DMS79 treated with DMSO at 0.1 percent for 48 hours (cell line): ENCODE data around the gene ARTN.

Source experiments
- DNase-seq: peaks from one replicate; lab custom pipeline; 2025; lab: John Stamatoyannopoulos, UW

ARTN gene

DNA sequence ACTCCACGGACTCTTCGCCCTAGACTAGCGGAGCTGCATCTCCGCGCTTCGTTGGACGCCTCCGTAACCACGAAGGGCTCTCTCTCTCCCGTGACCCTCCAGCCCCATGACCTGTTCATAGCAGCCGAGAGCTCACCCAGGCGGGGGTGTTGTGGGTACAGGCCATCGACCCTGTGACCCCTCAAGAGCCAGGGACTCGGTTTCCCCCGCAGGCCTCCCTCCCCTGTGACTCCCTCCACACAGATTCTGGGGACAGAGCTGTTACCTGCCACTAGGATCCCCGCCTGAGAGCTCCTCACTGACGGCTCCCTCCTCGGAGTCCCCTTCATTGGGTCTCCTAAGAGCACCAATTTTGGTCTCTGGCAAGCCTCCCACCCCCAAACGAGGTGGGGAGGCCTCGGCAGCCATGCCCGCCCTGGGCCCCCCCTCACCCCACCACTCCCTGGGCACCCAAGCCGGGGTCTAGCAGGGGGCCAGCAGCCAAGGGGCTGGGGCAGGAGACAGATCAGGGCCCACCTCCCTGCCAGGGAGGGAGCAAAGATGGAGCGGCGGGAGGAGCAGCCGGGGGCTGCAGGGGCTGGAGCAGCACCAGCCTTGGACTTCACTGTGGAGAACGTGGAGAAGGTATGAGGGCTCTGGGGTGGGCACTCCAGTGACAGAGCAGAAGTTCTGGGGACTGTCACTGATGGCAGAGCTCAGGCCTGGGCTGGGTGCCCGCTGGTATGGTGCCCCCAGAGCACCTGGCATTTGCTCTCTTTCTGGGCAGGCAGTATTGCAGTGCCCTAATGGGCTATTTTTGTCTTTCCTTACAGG, 13.7 kb downstream of the ARTN start:
- no peak for DNase-seq

DNA sequence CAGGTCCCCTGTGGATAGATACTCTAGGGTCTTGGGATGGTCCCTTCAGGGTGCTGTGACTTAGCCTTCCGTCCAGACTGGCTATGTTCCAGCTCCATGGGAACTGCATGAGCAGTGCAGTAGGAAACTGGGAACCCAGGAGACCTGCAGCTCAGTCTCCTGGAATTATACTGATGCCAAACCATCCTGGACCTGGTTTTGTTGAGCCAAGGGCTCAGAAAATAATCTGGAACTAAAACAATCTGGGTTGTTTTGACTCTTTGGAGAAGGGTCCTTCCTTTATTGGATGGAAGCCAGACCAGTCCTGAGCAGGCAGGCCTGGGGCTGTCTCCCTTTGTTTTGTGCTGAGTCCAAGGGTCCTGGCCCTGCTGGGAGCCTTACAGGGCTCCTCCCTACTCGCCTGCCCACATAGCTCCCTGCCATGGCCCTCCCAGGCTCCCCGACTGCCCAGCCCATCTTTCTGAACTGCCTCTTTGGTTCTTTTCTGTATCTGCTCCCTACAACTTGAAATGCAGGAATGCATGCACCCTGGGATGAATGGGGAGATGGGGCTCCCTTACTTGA, 14.4 kb downstream of the ARTN start:
- no peak for DNase-seq

DNA sequence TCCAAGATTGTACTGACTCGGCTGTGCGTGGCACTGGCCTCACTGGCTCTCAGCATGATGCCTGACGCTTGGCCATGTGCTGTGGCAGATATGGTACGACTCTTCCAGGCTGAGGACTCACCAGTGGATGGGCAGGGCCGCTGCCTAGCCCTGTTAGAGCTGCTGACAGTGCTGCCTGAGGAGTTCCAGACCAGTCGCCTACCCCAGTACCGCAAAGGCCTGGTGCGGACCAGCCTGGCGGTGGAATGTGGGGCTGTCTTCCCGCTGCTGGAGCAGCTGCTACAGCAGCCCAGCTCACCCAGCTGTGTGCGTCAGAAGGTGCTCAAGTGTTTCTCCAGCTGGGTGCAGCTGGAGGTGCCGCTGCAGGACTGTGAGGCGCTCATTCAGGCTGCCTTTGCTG, 16.1 kb downstream of the ARTN start:
- DNase-seq, result no peak

DNA sequence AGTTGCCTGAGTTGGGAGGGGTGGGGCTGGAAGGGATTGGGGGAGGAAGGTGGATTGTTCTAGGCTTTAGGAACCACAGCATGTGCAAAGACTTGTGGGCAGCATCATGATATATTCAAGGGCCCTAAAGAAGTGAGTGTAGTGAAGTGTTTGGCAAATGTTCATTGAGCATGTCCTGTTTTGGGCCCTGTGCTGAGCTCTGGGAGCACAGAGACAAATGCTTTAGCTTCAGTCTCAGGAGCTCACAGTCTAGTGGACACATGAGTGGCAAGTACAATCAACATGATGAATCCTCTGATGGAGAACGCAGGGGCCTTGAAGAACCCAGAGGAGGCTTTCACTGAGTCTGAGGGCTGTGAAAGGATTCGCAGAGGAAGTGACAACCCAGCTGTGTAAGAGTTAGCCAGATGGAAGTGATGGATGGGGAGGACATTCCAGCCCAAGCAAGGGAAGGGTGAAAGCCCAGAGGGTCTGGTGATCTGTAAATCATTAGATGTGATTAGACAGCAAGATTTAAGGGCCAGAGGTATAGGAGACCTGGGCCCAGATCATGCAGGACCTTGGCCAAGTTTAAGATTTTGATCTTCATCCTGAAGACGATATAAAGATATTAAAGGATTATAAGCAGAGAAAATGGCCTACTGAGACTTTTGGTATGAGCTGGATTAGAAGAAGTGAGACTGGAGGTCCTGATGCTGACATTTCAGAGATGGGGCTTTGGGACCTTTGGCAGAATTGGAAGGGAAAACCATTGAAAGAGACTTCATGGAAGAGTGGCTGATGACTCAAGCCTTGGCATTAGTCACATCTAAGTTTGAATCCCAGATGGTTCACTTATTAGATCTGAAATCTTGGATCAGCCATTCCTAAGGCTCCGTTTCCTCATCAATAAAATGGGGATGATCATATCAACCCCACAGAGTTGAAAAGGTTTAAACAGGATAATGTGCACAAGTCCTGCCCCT, 17.7 kb downstream of the ARTN start:
- DNase-seq, result peak; percentile 58

DNA sequence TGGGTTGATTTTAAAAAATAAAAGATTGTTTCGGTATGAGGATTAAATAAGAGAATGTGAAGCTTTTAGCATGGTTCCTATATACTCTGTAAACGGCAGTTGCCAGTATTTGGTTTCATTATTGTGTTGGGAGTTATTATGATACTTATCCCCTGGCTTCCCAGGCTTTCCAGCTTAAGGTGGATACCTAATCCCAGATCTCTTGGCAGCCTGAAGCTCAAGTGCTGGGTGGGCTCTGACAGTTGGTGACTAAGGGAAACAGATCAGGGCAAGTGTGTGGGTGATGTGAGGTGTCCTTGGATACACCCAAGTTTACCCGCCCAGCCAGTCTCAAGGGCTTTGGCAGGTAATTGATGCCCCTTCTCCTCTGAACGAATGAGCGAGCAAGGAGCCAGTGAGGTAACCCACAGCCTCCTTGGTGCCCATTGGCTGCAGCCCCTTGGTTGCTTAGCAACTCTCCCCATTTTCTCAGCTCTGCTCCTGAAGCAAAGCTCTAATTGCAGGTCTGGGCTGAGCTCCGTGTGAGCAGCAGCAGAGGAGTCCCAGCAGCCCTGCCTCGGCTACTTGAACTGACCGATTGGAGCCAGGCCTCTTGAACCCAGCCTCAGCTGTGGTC, 19.2 kb downstream of the ARTN start:
- DNase-seq, result peak; percentile 98

DNA sequence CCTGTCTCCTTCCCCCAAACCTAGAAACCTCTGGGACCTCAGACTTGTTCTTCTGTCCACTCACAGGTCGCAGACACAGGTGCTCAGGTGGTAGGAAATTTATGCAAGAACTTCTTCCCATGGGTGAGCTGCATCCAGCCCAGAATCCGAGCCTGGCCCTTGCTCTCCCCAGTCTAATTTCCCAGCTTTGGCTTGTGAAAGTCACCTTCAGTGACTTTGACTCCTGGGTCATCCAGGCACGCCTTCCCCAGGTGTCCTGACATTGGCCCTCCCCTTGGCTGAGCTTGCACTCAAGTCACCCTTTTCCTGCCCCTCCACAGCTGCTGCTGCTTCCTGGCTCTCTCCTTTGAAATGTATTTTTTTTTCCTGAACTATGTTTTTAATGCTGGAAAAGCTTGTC, 19.8 kb downstream of the ARTN start:
- DNase-seq, result no peak

DNA sequence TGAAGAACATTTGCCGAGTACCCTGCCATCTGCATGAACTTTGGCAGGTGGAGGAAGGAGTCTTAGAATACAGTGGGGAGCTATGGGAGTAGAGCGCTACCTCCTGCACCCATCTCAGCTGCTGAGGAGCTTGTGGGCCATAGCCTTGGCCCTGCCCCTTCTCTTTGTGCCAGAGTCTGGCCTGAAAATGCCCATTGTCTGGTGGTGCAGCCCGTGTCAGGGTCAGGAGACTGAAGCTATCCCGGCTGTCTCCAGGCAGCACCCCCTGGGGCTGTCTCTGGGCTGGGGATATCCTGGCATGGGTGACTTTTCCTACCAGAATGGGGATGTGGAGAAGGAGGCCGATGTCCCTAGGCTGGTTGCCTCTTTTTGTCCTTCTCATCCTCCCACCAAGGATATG, 20.4 kb downstream of the ARTN start:
- DNase-seq, result no peak

DNA sequence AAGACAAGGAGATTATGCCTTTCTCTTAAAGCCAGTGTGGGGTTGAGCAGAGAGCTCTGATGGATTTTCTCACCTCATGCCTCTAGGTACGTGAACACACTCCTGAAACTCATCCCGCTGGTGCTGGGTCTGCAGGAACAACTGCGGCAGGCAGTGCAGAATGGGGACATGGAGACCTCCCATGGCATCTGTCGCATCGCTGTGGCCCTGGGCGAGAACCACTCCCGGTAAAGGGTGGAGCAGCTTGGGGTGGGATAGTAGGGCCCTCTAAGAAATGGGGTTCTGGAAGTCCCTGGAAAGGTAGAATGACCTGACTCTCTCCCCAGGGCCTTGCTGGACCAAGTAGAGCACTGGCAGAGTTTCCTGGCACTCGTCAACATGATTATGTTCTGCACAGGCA, 22.6 kb downstream of the ARTN start:
- DNase-seq, result no peak

DNA sequence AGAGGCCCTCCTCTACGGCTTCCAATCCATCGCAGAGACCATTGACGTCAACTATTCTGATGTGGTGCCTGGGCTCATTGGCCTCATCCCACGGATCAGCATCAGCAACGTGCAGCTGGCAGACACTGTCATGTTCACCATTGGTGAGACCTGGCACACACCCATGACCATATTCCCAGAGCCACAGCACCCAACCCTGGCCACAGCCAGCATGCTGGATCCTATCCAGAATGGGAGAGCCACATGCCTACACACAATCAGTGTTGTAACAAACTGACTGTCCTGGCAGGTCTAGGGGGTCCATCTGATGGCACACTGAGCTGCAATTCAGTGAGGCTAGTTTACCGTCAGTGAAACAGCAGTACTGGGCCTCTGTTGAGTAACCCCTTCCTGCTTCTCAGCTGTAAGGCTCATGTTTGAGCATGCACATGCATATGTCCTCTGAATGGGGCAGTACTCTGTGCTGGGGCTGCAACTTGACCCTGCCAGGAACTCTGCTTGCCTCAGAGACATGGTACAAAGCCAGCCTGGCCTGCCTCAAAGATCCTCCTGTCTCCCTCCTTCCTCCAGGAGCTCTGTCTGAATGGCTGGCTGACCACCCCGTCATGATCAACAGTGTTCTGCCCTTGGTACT, 23.9 kb downstream of the ARTN start:
- DNase-seq, result no peak

DNA sequence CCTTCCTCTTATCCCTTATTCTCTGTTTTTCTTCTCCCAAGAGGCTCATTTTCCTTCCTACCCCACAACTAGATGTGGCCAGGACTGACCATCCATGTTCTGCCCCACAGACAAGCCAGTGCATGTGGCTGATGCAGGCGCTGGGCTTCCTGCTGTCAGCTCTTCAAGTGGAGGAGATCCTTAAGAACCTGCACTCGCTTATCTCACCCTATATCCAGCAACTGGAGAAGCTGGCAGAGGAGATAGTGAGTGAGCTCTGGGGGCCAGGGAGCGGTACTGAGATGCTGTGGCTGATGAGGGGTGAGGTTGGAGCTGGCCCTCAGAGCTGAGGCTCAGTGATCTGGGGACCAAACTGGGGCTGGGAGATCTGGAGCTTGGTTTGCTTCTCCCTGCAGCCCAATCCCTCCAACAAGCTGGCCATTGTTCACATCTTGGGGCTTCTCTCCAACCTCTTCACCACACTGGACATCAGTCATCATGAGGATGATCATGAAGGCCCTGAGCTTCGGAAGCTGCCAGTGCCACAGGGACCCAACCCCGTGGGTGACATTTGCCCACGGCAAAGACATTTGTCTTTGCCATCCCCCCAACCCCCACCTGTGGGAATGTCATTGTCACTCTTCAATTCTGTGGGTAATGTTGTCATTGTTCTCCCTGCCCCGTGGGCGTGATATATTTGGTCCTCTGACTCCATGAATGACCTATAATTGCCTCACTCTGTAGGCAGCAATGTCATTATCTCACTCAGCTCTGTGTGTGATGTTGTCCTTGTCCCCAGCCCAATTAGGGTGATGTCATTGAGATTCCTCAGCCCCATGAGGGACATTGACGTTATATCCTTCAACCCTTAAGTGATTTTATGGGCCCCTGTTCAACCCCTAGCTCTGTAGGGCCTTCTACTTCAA, 25.0 kb downstream of the ARTN start:
- no peak for DNase-seq

DNA sequence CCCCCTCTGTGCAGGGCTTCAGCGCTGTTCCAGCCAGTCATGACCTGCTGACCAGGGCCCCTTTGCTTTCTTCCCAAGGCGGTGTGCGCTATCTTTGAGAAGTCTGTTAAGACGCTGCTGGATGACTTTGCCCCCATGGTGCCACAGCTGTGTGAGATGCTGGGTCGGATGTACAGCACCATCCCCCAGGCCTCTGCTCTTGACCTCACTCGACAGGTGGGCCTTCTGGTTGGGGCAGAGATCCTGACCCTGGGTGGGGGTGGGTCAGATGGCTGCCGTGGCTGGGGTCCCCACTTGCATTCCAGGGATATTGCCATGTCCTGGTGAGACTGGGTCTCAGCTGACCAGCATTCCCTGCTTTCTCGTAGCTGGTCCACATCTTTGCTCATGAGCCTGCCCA, 27.2 kb downstream of the ARTN start:
- DNase-seq, result no peak

DNA sequence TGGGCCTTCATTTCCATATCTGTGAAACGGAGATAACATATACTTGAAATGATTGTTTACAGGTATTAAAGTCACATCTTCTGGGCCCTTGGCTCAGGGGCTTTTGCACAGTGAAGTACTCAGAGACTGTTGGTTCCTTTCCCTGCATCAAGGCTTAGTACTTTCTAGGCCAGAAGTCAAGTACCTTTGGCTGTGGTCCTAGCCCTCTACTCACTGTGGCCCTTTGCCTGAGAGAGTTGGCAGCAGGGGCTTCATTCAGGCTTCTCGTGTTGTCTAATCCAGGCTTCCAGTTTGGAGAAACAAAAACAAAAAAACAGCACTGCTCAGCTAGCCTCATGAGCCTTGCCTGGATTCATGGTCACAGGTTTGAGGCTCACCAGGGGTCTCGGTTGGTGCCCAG, 28.1 kb downstream of the ARTN start:
- DNase-seq, result no peak

DNA sequence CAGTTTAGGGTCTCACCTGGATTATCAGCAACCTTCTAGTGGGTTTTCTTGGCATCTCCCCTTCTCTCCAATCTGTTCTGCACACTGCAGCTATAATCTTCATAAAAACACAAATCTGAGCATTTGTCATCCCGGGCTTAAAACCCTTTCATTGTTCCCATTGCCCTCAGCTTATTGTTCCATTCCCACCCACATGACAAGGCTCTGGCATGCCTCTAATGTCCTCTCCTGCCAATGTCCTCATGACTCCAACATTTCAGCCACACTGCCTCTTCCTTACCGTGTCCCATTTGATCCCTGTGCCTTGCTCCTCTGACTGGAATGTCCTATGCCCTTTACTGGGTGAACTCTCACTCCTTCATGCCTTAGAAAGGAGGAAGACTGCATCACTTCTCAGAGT, 28.7 kb downstream of the ARTN start:
- DNase-seq, result no peak

DNA sequence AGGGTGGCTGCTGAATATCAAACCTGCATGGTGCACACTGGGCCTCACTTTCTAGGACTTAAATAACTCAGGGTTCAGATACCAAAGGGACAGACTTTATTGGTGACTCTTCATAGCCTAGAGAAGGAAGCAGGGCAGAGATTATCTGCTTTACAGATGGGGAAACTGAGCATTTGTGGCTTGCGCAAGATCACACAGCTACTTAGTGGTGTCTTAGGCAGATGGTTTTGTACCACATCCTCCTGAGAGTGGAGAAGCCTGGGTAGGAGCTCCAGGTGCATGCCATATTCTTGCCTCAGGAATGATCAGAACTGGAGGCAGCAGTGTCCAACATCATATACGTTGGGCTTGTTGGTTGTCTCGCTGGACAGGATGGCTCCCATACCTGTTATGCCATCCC, 29.4 kb downstream of the ARTN start:
- no peak for DNase-seq

DNA sequence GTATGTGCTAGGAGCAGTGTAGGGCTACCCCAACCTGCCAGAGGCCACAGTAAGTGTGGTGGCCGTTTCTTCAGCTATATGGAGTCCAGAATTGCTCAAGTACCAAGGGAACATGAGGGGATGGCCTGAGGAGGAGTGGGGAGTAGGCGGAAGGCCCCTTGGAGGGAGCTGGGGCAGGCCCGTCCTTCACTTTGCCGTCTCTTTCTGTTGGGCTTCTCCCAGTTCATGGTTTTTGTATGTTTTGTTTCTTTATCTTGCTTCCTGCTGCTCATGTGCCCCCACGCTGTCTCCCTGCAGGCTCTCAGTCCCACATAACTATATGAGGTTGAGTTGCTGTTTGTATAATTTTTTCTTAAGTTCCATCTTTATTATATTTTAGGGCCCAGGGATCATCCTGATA, 30.3 kb downstream of the ARTN start:
- DNase-seq, result no peak

DNA sequence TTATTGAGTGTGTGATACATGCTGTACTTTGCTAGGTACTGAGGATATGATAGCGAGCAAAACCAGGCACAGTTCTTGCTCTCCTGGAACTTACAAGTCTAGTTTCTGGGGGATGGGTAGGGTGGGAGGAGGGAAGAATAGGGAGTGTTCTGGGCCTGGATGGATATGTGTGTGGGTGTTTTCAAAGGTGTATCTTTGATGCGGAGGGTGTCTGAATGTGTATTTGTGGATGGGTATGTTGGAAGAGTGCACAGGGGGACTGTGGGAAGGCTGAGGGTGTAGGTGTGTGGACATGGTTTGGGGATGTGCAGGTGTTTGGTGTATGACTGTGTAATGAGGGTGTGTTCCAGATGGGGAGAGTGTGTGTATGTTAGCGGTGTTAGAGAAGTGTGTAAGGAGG, 31.7 kb downstream of the ARTN start:
- no peak for DNase-seq

DNA sequence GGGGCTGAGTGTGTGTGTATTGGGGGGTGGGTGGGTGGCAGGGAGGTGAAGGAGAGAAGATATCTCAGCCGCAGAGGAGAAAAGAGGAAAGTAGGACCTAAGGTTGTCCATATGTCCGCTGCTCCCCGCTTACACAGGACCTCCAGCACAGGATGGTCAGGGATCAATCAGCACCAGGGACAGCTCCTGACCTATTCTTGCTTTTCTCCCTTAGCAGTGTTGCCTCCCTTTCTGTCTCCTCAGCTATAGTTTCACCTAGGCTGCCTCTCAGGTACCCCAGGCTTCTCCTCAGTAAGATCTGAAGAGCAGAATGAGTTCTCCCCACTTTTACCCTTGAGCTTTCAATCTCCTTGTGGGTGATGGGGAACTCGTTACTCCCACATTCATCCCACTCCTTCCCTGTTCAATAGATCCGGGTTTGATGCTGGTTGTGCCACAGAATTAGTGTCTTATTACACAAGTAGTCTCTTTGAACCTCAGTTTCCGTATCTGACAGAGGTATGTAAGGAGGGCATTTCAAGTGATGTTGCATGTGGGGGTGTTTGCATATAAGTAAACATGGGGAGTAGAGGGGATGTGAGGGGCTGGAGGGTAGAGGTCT, 34.8 kb downstream of the ARTN start:
- no peak for DNase-seq

DNA sequence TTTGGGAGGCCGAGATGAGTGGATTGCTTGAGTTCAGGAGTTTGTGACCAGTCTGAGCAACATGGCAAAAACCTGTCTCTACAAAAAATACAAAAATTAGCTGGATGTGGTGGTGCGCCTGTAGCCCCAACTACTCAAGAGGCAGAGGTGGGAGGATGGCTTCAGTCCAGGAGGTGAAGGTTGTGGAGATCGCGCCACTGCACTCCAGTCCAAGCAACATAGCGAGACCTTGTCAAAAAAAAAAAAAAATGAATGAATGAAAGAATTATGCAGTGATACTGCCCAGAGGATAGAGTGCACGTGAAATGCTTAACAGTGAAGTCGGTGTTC, 35.8 kb downstream of the ARTN start:
- DNase-seq, result no peak

DNA sequence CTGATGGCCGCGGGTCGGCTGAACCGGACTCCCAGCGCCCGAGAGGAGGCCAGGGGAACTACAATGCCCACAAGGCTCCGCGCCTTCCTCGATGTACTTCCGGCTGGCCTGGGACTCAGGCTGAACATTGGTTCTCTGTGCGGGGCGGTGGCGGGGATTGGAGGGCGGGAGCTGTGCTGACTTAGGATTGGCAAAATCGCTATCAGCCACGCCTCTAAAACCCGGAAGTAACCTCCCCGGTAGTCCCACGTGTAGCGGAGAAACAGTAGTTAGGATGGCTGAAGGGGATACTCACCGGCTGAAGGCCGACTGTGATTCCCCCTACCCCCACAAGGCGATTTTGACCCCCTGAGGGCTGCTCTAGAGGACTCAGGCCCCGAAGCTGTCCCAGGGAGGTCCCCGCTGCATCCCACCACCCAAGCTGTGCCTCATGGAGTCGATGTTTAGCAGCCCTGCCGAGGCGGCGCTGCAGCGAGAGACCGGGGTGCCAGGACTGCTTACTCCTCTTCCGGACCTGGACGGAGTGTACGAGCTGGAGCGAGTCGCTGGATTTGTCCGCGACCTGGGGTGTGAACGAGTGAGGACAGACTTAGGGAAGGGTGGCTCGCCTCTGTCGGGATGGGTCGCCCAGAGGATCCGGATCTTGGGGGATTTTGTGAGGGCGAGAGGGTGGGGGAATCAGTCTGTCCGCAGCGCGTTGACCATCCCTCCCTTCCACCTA, 36.3 kb downstream of the ARTN start, which contains the start of gene DPH2:
TSS of gene DPH2 (plus strand) at position 265 of the 721 bp plus-strand sequence. CDS start at position 431, 166 bp downstream.
- peak; percentile 96 for DNase-seq

DNA sequence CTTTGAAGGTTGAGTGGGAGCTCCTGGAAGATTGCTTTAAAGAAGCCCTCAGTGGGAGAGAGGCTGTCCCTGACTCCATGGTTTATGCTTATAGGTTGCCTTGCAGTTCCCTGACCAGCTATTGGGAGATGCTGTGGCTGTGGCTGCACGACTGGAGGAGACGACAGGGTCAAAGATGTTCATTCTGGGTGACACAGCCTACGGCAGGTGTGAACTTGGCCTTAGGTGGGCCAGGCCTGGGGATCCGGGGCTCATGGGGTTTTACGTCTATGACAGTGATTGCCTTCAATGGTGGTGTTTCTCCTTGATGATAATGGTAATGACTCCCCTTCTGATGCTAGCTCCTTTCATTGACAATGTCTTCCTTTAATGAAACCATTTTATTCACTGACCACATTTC, 36.9 kb downstream of the ARTN start:
- no peak for DNase-seq
